Activated gamma-delta T cell treated with anti-CD3 and anti-CD28 coated beads, Interleukin-2, amount 50 U/mL, for 16 hours (primary cell): ENCODE results near the gene DBNL.

Source experiments
- DNase-seq: peaks from one replicate; pipeline ENCODE4 v3.0.0-alpha.2; 2020; ENCODE audit warnings: low read depth

DBNL gene

DNA sequence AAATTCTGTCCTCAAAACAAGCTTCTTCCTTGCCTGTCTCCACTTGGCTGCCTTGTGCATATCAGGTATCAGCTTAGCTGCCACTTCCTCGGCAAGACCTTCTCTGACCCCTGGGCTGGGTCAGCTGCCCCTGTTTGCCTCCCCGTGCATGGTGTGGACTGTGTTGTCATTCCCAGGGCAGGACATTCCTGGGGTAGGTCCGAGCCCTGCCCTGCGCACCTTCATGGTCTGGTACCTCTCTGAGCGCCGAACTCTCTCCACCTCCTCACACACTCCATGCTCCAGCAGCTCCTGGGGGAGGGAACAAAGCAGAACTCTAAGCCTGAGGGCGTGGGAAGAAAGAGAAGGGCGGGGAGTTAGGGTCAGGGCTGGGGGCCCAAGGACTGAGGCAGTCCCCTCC is 34.0 kb downstream of the DBNL start:
- no peak for DNase-seq

DNA sequence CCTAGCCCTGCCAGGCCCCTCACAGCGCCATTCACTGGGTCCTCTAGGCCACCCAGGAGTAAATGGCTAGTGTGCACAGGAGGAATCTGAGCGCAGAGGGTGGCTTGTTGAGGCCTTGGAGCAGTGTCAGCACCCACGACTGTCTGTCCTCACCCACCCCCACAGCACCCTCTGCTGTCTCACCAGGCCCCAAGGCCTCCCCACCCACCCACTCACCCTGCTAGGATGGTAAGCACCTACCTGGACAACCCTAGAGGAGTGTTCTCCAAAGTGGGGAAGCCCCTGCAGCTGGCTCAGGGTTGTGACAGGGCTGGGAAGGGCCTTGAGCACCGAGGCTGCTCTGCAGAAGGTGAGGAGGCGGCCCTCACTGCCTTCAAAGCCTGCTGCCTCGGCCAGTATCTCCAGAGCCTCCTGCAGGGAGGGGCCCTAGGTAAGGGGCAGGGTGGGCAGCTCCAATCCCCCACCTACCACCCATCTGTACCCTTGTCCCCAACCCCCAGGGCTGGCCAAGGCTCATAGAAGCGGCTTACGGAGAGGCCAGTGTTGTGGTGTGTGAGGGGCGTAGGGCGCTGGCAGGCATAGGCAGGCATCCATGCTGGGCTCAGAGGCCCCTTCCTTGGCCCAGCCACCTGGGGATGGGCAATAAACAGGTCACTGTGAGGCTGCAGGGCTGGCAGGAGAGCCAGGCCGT is 35.0 kb downstream of the DBNL start:
- no peak for DNase-seq

DNA sequence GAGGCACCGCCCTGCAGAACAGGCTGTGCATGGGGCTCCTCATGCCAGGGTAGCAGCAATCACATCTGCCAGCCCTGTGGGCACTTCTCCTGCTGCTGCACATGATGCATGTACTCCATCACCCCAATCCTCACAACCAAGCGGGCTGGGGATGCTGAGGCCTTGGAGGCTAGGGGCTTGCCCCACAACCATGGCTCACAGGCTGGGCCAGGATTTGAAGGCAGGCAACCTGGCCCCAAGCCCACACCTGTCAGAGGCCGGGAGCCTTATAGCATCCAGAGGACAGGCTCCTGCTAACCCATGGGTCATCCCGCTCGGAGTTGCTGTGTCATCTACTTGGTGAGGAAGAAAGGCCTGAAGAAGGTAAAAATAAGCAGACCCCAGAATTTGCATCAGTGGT is 35.6 kb downstream of the DBNL start:
- no peak for DNase-seq

DNA sequence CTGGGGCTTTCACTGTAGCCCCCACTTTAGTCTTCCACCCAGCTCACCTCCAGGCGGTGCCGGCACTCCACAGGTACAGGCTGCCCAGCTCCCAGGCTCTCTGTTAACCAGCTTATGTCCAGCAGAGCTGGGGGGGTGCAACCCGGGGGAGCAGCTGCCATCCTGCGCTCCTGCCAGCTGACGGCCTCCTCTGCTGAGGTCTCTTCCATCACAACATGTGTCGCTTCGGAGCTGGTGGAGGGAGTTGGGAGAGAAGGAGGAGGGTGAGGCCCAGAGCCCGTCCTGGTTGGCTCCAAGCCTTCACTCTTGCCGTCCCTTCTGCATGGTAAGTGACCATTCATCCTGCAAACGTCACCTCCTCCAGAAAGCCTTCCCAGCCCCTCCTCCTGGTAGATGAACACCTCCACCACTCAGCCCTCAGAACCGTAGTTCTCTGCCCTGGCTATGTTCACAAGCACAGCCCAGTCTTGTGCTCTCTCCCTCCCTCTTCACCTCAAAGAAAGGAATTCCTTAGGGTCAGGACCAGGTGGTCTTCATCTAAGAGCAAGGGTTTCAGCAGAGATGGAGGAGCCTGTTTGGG is 36.3 kb downstream of the DBNL start:
- DNase-seq, result no peak

DNA sequence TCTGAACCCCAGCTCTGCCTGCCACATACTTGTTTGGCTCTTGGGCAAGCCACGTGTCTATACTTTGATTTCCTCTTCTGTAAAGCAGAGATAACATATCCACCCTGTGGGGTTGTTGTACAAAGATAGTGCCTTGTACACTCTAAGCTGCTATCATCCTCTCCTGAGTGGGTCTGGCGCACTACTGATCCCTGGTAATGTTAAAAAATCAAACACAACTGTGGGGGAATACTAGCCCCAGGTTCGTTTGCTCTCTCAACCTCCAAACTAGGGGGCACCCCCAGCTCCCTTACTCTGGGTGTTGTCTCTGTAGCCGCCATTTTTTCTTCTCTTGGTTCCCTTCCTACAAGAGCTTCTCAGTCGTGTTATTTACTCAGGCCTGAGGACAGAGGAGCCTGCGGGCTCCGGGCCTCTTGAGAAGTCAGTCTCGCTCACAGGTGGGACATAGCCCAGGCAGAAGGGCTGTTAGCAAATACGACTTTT is 36.8 kb downstream of the DBNL start:
- DNase-seq, result no peak

DNA sequence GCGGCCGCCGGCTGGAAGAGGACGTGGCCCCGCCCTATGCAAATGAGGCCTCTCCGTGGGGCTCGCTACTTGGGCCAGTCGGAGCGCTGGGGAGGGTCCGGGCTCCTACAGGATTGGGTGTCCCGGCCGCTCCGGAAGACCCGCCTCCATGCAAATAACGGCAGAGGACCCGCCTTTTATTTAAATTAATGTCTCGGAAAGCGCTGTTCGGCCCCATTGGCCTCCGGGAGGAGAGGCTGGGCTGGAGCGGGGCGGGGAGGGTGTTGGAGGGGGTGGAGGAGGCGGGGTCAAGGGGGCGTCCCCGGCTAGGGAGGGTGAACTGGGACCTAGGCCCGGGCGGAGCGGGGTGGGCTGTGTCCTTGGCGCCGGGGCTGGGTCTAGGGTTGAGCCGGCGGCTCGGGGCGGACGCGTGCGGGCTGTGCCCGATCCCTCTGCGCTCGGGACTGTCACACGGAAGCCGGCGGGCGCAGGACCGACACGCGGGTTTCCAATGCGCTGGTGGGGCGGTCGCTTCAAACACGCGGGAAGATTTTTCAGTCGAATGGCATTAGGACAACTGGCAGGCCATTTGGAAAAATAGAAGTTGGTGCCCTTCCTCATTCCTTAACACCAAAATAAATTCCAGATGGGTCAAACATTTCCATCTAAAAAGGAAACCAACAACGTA is 38.2 kb downstream of the DBNL start:
- peak; percentile 96 for DNase-seq

DNA sequence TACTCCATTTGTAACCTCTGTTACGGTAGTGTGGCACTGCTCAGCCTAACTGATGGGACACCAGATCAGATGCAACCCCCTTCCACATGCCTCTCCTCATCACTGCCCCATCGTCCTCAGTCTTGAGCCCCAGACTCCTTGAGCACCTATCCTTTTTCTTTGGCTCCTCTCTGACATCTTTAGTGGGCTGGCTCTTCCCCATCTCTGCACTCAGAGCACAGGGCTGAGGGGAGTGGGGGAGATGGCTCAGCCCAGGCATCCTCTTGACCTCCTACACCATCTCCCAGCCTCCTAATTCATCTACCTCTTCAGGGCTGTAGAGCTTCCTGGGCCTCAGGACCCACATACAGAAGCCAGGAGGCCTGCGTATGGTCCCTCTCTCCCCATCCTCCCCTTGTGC is 39.3 kb downstream of the DBNL start:
- no peak for DNase-seq

DNA sequence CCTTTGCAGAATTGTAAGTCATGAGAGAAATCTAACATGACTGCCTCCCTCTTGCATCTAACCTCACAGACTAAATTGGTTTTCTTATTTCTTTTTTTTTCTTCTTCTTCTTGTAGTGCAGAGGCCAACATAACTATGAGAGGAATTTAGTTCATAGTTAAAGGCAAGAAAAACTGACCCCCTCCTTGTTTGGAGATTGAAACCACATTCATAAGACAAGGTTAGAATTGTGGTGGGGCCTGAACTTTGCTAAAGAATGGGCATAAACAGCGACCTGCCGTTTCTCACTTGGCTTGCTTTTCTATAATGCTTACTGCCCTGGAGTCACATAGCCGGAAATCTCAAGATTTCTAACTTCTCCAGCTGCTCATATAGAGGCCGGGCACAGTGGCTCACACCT is 40.2 kb downstream of the DBNL start:
- no peak for DNase-seq

DNA sequence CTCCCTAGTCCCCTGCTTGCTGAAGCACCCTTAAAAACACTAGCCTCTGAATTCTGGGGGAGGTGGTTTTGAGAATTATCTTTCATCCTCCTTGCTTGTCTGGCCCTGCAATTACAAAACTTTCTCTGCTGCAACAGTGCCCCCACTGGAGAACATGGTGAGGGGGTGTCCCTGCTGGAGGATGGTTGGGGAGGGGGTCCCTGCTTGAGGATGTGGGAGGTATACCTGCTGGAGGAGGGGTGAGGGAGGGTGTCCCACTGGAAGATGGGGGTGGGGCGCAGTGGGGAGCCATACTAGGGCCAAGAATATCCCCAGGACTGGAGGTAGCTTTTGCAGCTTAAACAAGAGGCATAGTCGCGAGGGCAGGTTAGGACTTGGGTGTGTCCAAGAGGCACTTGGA is 41.0 kb downstream of the DBNL start:
- no peak for DNase-seq

DNA sequence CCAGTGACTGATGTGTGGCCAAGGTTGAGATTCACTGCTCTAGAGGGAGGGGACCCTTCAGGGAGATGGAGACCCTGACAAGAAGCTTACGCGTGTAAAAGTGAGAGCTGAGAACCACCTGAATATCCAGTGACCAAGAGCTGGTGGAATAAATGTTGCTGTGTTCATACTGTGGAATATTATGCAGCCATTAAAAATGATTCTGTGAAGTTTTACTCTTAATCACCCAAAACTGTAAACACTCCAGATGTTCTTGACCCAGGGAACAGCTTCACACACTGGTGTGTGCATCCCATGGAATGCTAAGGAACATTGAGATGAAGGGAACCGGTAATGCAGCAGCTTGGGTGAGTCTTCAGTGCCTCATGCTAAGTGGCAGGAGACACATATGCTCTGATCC is 42.1 kb downstream of the DBNL start:
- DNase-seq, result no peak

DNA sequence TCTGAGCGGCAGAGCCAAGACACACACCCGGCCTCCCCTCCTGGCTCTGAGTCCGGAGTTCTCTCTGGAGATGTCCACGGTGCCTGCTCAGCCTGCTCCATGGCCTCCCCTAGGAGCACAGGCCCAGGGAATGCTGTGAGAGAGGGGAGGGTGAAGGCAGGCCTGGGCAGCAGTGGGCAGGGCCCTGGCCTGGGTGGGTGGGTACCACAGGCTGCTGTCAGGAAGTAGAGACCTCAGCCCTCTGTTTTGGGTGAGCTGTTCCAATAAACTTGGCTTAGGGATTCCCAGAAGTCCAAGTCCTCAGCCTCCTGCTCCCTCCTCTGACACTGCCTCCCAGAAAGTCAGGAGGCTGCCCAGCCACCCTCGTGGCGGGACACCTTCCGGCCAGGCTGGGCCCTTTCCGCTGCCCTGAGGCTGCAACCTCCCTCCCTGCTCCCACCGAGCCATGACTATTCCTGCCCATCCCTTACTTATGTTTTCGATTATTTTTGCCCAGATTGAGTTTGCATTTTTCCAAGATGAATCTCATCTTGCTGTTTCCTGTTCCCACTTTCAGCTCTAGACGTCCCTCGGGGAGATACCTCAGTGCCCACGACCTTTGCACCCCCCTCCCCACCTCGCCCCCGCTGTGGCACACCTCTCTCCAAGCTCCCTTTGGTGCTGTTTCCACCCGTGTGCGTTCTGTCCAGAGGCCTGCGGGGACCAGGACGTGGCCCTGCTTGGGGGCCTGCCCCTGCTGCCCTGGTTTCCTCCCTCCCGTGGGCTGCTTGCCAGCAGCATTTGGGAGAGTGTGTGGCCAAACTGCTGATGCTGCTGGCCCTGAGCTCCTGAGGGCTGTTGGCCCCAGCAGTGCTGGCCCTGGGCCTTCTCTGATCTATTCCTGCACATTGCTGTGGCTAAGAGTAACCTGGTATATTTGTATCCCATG is 43.7 kb downstream of the DBNL start:
- no peak for DNase-seq

DNA sequence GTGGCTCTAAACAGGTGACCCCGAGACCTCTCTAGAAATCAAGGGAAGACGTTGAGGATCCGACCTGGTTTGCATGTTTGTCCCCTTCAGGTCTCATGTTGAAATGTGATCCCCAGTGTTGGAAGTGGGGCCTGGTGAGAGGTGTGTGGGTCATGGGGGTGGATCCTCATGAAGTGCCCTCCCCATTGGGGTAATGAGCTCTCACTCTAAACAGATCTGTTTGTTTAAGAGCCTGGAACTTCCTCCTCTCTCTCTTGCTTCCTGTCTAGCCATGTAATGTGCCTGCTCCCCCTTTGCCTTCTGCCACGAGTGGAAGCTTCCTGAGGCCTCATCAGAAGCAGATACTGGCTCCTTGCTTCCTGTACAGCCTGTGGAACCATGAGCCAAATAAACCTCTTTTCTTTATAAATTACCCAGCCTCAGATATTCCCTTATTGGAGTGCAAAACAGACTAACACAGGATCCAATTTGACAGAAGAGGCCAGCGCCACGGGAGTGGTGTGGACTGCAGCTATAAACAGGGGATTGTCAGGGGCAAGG is 48.7 kb downstream of the DBNL start:
- DNase-seq, result no peak

DNA sequence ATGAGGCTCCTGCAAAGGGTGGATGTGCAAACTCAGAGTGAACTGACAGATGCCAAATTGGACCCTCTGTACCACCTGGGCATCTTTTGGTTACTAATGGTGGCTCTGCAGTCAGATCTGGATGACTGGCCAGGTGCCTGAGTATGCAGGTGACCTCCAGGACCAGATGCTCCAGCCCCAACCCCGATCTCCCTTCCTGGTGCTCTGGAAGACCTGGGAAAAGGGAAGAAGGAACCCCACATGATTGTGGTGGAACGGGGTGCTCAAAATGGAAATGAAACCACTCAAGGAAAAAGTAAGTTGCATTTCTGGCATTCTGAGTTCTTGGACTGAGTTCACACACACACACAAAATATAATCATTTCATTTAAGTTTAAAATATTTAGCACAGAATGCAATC is 49.9 kb downstream of the DBNL start:
- DNase-seq, result no peak

DNA sequence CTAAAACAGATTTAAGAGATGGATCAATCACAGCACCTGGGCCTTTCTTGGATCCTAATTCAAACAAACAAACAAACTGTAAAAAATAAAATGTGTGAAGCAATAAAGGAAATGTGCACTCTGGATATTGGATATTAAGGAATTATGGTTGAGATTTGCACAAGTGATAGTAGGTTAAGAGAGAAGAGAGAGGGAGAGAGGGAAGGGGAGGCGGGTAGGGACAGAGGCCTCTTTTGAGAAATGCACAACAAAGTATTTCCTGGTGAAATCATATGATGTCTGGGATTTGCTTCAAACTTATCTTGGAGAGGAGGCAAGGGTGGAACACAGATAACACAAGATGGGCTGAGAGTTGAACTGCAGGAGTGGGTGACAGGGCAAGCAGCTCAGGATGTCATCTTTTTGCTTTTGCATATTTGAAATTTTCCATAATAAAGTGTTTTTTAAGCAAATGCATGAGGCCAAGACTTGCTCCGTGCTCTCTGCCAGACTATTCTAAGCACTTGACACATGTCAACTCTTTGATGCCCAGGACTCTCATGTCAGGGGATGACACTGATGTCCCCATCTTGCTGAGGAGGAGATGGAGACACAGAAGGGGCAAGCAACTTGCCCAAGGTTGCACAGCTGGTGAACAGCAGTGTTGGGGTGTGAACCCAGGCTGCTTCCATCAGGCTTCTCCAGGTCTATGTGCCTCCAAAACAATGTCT is 50.5 kb downstream of the DBNL start:
- no peak for DNase-seq

DNA sequence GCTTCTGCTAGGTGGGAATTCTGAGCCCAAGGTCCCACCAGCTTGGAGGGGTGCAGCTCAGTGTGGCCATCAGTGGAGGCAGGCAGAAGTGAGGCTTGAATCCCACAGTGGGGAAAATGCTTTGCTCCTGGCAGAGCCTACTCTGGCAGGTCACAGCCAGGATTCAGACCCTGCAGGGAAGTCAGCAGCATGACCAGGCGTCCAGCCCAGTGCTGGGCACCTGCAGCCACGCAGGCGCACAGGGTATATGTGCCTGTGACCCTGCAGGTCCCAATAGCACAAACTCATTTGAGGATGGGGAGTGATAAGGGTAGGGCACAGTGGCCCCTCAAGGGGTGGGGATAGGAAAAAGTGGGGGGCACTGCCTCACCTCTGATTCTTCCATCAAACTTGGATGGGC is 51.3 kb downstream of the DBNL start:
- no peak for DNase-seq

DNA sequence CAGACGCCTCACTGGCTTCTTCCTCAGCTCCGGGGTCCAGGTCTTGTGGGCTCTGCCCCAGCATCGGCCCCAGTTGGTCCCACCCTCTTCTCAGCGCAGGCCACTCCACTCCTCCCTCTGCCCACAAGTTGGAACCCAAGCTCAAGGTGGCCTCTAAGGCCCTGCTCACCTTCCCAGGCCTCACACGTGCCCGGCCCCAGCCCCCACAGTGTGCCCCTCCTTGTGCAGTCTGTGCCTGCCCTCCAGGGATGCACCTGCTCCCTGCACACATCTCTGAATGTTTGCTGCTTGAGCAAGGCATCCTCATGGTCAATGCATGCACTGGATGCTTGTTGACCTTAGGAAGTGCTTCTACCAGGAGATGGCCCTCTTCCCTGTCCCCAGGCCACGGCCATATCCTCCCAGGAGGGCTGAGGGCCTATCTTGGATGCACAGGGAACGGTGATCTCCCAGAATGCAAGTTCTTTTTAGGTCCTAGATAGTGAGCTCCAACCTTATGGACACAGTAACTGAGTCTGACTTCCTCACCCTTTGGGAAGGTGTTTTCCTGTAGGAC is 51.9 kb downstream of the DBNL start:
- no peak for DNase-seq

DNA sequence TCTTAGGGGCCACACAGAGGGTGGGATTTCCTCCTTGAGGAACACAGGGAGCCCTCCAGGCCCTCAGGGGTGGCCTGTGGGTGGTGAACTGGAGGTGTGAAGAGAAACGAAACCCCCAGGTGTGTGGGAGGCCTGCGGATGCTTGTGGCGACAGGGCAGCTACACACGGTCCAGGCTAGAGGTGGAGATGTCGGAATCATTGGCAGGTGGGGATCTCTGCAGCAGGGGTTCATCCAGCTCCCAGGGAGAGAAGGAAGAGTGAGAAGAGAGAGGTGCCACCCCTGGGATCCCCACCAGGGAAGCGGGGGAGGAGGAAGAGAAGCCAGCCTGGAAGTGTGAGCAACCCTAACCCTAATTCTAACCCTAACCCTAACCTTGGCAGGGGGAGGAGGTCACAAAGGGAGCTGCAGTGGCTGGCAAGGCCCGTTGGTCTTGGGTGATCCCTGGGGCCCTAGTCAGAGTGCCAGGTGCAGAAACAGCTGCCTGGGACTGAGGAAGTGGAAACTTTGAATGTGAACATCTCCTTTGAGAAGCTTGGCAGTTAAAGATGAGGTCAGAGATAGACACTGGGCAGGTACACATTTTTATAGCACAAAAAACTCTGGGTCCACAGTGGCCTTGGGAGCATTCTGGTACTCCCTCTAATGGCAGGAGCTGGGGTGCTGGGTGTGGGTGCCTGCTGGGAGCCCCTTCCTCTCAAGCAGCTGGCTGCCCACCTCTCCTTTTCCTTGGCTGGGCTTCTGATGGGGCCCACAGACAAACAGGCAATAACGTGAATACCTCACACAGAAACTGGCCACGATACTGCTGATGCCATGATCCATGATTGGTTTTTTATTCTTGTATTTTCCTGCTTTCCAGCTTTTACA is 52.8 kb downstream of the DBNL start:
- no peak for DNase-seq

DNA sequence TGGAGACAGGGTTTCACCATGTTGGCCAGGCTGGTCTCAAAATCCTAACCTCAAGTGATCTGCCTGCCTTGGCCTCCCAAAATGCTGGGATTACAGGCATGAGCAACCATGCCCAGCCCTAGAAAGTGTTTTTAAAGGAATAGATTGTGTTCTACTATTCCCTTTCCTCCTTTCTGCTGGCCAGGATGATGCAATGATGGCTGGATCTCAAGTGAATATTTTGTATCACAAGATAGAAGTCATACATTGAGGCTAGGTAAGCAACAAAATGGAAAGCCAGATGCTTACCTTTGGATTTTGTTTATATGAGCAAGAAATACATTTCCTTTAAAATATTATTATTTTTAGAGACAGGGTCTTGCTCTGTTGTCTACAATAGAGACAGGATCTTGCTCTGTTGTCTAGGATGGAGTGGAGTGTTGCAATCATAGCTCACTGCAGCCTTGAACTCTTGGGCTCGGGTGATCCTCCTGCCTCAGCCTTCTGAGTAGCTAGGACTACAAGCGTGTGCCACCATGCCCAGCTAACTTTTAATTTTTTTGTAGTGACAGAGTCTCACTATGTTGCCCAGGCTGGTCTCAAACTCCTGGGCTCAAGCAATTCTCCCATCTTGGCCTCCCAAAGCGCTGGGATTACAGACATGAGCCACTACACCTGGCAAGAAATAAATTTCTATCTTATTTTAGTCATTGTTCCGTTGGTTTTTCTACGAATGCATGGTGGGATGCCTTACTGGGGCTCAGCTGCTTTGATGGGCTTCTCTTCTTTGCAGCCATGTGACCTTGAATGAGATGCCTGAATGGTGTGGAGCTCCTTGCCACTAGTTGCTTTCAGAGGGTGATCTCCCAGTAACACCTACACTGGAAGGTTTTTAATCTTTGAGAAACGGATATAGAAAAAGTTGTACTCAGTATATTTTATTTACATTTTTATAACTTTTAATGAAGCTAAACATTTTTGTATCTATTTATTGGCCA is 53.9 kb downstream of the DBNL start:
- DNase-seq, result no peak

DNA sequence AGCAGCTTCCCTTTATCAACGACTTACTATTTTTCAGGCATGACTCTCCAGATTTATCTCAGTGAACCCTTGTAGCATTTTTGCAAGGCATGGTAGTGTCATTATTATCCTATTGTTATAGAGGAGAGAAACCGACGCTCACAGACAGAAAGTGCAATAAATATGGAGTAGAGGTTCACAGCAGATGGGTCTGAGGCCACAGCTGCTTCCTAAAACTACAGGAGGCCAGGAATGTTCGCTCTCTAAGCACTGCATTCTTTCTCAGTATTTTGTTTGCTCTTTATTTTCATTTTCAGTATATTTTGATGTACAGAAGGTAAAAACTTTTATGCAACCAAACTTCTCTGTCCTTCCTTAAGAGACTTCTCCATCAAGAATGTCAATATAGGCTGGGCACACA is 55.2 kb downstream of the DBNL start:
- no peak for DNase-seq
